Progenitor cell of endocrine pancreas (in vitro differentiated cells): Measurements from ENCODE around the gene ITIH3. TPM values are rescaled to one million over a fixed set of nuclear protein-coding genes. Genes with fewer than 3 reads are reported as not detected.

Source experiments
- DNase-seq: peaks from one replicate; pipeline ENCODE4 v3.0.0; 2021; ENCODE audit warnings: low spot score; ENCODE audit not compliant: unreplicated experiment
- H3K27ac Mint-ChIP-seq: 2 replicates; pipeline ENCODE4 v1.8.0; 2021; ENCODE audit warnings: mild to moderate bottlenecking, moderate library complexity, mixed read lengths
- H3K27me3 Mint-ChIP-seq: 2 replicates; pipeline ENCODE4 v1.8.0; 2021; ENCODE audit warnings: mixed read lengths
- H3K36me3 Mint-ChIP-seq: 2 replicates; pipeline ENCODE4 v1.8.0; 2022; ENCODE audit warnings: mixed read lengths; ENCODE audit not compliant: insufficient read depth
- H3K4me1 Mint-ChIP-seq: 2 replicates; pipeline ENCODE4 v1.8.0; 2021; ENCODE audit warnings: low read depth, mixed read lengths
- H3K4me3 Mint-ChIP-seq: 2 replicates; pipeline ENCODE4 v1.8.0; 2021; ENCODE audit warnings: low read depth, mild to moderate bottlenecking, moderate library complexity, mixed read lengths
- H3K9me3 Mint-ChIP-seq: 2 replicates; pipeline ENCODE4 v1.8.0; 2021; ENCODE audit warnings: low read depth, mixed read lengths
- CTCF ChIP-seq: fragments of 200-600 bp; sonication (generic); IDR thresholded peaks from one replicate; pipeline ENCODE4 v1.5.0; 2021; ENCODE audit warnings: antibody characterized with exemption, mild to moderate bottlenecking; ENCODE audit not compliant: unreplicated experiment
- long read RNA-seq: library from polyadenylated mRNA; unstranded; transcript quantifications from one replicate; pipeline ENCODE4 v2.0.0, GENCODE V29; 2020
- total RNA-seq: library from RNA; stranded (reverse); gene quantifications from 2 replicates; pipeline ENCODE4 v1.2.1, GENCODE V29; 2021

The ITIH3 gene
- 0.87 and 1.2 TPM in 2 replicates for total RNA-seq
- long read RNA-seq: 0 reads

- Mint-ChIP-seq H3K9me3 (no peaks in the 10 kb centered on the region), H3K4me1 (peaks cover 7% of the 10 kb centered on the region), H3K36me3 (no peaks in the 10 kb centered on the region), H3K27me3 (no peaks in the 10 kb centered on the region), H3K4me3 (no peak within 1 kb of the TSS), H3K27ac (no peak within 1 kb of the TSS)
- DNase-seq: no peak
- TF ChIP-seq CTCF: no peak
Observed at GRCh38 chr3:52794612-52795099, at the start of gene ITIH3. Gene ITIH3 (plus strand): TSS chr3:52794796. CDS start chr3:52794804, 8 bp downstream.

DNA sequence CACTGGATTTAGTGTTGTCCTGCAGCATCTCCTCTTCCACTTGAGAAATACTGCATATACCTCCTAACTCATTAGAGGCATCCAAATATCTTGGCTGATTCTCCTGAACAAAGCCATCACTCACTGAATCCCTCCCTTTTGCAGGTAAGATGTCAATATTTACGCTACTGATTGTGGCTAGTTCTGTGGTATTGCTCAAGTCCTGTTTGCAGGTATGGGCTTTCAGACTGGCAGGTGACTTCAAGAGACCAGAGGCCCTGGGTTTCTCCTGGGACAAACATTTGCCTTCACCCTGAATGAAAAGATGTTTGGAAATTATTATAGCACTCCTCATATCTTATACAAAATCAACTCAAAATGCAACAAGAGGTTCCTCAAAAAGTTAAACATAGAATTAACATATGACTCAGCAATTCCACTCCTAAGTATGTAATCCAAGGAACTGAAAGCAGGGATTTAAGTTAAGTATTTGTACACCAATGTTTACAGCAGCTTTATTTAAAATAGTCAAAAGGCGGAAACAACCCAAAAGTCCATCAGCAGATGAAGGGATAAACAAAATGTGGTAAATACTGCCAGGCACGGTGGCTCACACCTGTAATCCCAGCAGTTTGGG lies 42.4 kb upstream of the ITIH3 start:
- Mint-ChIP-seq H3K27ac (no peak overlapping the region), H3K27me3 (no peaks in the 10 kb centered on the region), H3K36me3 (peaks cover 43% of the 10 kb centered on the region), H3K4me3 (no peak overlapping the region), H3K9me3 (peaks cover 3% of the 10 kb centered on the region), H3K4me1 (no peaks in the 10 kb centered on the region)
- no peak for DNase-seq
- TF ChIP-seq CTCF: no peak

- no peaks in the 10 kb centered on the region for H3K4me1 Mint-ChIP-seq
- no peak overlapping the region for H3K27ac Mint-ChIP-seq
- peaks cover 3% of the 10 kb centered on the region for H3K9me3 Mint-ChIP-seq
- no peaks in the 10 kb centered on the region for H3K27me3 Mint-ChIP-seq
- no peak for TF ChIP-seq CTCF
- peaks cover 45% of the 10 kb centered on the region for H3K36me3 Mint-ChIP-seq
- no peak overlapping the region for H3K4me3 Mint-ChIP-seq
- DNase-seq: no peak
Observed at GRCh38 chr3:52754373-52754772, 40.2 kb upstream of the ITIH3 start.

GRCh38 chr3:52756141-52756540 lies 38.5 kb upstream of the ITIH3 start:
- Mint-ChIP-seq H3K36me3 (peaks cover 45% of the 10 kb centered on the region), H3K4me1 (no peaks in the 10 kb centered on the region), H3K27ac (no peak overlapping the region), H3K9me3 (peaks cover 3% of the 10 kb centered on the region), H3K27me3 (no peaks in the 10 kb centered on the region), H3K4me3 (no peak overlapping the region)
- TF ChIP-seq CTCF: no peak
- DNase-seq: no peak

DNA sequence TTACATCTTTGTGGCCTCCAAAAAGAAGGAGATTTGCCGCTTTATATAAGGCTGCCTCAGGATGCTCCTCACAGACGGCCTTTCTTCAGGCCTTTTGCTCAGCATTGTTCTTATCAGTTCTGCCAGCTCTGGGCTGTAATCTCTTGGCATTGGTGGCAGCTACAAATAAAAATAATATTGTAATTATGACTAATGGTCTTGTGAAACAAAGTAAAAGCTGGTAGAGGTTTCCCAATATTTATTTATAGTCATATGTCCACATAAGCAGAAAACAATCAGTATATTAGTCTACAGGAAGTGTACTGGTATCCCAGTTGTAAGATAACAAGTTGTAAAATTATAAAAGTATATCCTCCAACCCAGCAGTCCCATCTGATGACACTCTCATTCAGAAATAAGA lies 31.1 kb upstream of the ITIH3 start:
- no peak for DNase-seq
- H3K27ac Mint-ChIP-seq: no peak overlapping the region
- H3K4me3 Mint-ChIP-seq: no peak overlapping the region
- peaks cover 20% of the 10 kb centered on the region for H3K36me3 Mint-ChIP-seq
- no peaks in the 10 kb centered on the region for H3K9me3 Mint-ChIP-seq
- no peaks in the 10 kb centered on the region for H3K27me3 Mint-ChIP-seq
- no peak for TF ChIP-seq CTCF
- H3K4me1 Mint-ChIP-seq: no peaks in the 10 kb centered on the region
